Fibroblast of pulmonary artery (primary cell): Measurements from ENCODE around the gene RNF121.

Experiments
- DNase-seq: peaks from one replicate; pipeline ENCODE4 v3.0.0-alpha.2; 2010; ENCODE audit warnings: low read depth
- H3K4me3 ChIP-seq: replicated peaks from 2 replicates; pipeline ENCODE4 v1.5.1; 2011; ENCODE audit warnings: low read depth, mild to moderate bottlenecking, control low read depth, low read length, moderate library complexity
- TF ChIP-seq, protein P1 (sequence below): IDR thresholded peaks from 2 replicates; pipeline ENCODE4 v1.5.1; 2011; ENCODE audit warnings: mild to moderate bottlenecking, control low read depth, low read length, inconsistent platforms; ENCODE audit errors: missing control alignments

RNF121 gene

DNA sequence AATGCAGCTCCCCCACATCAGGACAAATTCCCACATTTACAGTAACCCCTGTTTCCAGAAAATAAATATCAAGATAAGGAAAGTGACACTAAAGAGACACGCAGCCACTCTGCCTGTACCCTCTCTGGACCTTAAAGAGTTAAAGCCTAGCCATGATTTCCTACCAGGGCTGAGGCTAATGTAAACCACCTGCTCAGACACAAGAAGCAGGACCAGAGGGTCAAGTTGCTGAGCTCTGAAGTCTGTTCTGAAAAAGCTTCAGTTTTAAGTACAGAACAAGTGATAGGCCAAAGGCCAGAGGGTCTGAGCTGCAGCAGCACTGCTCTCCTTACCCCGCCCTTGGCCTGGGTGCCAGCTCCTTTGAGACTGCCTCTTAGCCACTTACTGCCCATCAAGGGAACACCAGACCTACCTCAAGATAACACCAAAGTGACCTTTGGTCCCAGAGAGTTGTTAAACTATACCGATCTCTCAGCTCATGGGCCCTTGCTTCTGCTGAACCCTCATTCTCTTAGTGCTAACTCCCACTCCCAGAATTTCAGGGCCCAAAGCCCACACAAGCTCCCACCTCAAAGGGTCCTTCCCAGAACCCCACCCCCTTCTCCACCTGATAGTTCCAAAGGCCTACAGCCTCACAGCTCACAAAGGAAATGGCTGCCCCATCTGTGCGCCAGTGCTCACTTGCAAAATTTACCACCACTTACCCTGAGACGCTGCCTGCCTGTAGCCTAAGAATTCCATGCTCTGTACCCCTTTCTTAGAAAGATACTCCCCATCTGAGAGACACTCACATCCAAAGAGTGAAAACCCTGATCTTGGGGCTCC is 110.4 kb downstream of the RNF121 start:
- TF ChIP-seq, protein P1, sequence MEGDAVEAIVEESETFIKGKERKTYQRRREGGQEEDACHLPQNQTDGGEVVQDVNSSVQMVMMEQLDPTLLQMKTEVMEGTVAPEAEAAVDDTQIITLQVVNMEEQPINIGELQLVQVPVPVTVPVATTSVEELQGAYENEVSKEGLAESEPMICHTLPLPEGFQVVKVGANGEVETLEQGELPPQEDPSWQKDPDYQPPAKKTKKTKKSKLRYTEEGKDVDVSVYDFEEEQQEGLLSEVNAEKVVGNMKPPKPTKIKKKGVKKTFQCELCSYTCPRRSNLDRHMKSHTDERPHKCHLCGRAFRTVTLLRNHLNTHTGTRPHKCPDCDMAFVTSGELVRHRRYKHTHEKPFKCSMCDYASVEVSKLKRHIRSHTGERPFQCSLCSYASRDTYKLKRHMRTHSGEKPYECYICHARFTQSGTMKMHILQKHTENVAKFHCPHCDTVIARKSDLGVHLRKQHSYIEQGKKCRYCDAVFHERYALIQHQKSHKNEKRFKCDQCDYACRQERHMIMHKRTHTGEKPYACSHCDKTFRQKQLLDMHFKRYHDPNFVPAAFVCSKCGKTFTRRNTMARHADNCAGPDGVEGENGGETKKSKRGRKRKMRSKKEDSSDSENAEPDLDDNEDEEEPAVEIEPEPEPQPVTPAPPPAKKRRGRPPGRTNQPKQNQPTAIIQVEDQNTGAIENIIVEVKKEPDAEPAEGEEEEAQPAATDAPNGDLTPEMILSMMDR, result no peak
- no peak for DNase-seq
- H3K4me3 ChIP-seq, result peak overlapping the region; percentile 71

DNA sequence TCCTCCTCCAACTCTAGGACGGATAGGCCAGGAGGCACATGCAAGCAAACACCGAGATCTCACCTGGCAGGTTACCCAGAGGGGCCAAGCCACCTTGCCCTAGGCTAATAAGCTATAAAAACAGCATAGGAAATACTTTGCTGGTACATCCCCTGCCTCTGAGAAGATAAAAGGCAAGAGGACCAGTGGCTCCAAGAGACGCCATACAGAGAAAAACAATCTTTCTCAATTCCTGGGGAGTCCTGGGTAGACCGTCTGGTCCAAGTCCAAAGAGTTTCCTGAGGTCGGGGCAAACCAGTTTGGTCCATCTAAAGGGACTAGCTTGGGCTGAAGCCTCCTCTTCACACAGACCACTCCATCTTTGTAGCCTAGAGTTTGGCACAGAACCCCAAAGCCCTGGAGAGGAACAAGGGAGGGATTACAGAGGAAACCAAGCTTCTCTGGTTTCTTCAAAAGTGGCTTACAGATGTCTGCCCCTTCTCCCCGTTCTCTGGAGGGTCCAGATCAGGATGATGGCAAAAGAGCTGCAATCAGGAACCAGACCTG is 111.1 kb downstream of the RNF121 start:
- peak overlapping the region; percentile 71 for H3K4me3 ChIP-seq
- TF ChIP-seq, protein P1, result no peak
- DNase-seq, result no peak

DNA sequence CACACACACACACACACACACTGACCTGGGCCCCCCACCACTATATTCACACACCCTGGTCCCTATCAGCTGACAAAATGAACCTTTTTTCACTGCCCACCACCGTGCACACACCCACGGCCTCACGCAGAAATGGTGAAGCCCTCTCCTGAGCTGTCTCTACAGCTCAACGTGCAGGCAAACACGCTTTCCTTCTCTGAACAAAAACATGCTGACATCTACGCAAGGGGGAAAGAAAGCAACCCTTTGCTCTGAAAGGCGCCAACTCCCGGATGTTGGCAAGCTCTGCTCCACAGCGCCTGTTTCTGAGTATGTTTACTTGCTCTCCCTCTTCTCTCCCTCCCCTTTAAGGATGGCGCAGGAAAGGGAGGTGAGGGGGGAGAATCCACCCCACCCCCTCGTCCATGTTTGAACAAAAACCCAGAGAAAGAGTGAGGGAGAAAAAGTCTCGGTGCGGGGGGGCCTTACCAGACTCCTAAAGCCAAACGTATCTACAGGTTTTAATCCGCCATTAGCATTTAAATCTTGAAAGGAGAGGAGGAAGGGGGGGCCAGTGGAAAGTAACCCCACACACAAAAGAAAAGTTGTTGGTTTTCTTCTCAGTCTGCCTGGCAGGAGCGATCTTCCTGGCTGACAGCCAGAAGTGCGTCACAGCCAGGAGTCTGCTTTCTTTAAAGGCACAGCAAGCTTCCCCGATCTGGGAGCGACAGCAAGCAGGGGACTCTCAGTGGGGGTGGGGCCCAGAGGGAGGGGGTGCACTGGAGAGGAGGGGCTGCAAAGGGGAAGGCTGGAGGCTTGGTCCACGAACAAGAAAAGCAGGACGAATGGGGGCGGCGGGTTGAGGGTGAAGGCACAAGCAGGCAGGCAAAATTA is 111.9 kb downstream of the RNF121 start:
- DNase-seq, result peak; percentile 97
- TF ChIP-seq, protein P1, result no peak
- peak overlapping the region; percentile 71 for H3K4me3 ChIP-seq

DNA sequence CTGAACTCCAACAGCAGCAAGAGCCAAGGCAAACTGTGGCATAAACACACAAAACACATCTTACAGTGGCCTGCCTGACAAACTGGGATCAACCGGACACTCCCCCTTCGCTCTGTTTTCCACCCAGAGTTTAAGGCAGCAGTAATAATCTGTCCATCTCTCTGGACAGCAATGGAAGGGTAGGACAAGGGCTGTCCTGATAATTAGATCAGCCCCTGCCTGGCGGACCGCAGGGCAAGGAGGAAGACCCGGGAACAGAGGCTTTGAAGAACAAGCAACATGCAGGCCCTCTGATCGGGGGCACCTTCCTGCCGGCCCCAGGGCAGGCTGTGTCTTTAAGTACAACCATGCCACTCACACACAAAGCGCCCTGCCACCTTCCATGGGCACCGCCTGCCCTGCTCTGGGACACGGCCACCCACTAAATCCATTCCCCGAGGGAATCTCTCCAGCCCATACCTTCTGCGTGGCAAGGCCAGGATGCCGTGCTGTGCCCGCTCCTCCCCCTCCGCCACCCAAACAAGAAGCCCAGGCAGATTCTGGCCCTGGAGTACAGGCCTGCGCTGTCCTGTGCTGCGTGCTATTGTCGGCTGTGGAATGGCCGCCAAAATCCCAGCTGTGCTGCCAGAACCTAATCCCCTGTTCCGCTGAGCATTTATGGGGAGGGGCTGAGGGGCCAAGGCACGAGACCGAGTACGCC is 112.7 kb downstream of the RNF121 start:
- peak overlapping the region; percentile 71 for H3K4me3 ChIP-seq
- DNase-seq, result peak; percentile 78

DNA sequence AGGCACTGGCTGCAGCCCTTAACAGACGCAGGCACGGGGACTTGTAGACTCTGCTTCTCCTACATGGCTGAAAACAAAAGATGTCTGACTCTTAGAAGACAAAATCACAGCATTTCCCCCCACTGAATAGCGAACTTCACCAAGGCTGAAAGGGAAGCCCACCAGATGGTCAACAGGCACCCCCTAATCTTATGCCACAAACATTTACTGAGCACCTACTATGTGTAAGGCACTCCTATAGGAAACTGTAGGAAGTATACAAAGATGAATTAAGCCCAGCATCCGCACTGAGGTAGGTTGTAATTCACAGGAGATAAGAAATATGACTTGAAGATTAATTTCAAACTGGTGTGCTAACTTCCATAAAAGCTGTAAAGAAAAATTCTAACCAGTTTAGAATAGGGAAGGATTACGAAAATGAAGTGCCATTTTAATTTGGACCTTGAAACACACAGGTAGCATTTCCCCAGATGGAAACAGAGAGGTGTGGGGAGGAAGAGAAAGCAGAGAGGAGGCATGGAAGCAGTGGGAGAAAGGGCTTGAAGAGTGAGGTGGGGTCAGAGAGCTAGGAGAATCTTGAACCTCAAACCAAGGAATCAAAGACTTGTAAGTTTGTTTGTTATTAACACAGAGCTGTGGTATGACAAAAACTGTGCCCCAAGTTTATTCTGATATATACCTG is 113.4 kb downstream of the RNF121 start:
- TF ChIP-seq, protein P1, result no peak
- DNase-seq, result no peak
- H3K4me3 ChIP-seq, result peak overlapping the region; percentile 71

More for the DNA sequence above, 112.7 kb downstream of the RNF121 start:
- TF ChIP-seq, protein P1, result no peak

DNA sequence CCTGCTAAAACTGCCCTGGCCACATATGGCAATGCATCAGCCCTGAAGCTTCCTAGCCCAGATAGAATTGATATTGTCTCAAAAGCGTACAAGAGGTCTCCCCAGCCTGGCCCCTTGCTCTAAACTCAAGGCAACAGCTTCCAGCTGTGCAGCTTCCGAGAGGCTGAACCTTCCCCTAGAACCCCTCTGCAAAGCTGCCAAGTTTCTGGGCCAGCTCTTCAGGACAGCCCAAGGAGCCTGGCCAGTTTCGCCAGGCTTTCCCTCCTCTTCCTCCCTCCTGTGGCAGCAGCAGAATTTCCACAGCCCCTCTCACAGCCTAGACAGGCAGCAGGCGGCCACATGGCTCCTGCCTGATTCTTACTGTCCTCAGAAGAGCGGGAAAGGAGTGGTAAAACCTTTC is 117.0 kb downstream of the RNF121 start:
- DNase-seq, result no peak
- TF ChIP-seq, protein P1, result no peak
- H3K4me3 ChIP-seq, result no peak overlapping the region
